HG02884 (cell line): ENCODE results near the gene ECT2.
"Not testable (repeated sequence)": the region's sequence is repeated elsewhere in the genome, so short reads cannot be mapped to it uniquely, and the experiment has no call there.

Source experiments
- ATAC-seq: cut with Tn5 transposase; IDR thresholded peaks from one replicate; pipeline ENCODE4 v1.9.1; 2021; ENCODE audit warnings: mild to moderate bottlenecking, moderate library complexity; ENCODE audit not compliant: unreplicated experiment

Gene ECT2

GRCh38 chr3:172750368-172751174 lies at the start of gene ECT2:
ECT2 (plus strand) TSS chr3:172750726; CDS start chr3:172754531, 3,805 bp downstream.
- peak; percentile 98 for ATAC-seq

GRCh38 chr3:172700936-172701455 lies 49.5 kb upstream of the ECT2 start:
- no peak for ATAC-seq

- no peak for ATAC-seq
These were observed 48.8 kb upstream of the ECT2 start for GRCh38 chr3:172701751-172702150.

GRCh38 chr3:172702256-172702655 lies 48.3 kb upstream of the ECT2 start:
- no peak for ATAC-seq

- not testable (repeated sequence) for ATAC-seq
These were observed 47.8 kb upstream of the ECT2 start for GRCh38 chr3:172702731-172703130.

- no peak for ATAC-seq
These were observed 46.5 kb upstream of the ECT2 start for GRCh38 chr3:172704001-172704400.

GRCh38 chr3:172705170-172705569 lies 45.4 kb upstream of the ECT2 start:
- no peak for ATAC-seq

- no peak for ATAC-seq
These were observed 43.5 kb upstream of the ECT2 start for GRCh38 chr3:172707030-172707429.

- ATAC-seq, result no peak
These were observed 42.6 kb upstream of the ECT2 start for GRCh38 chr3:172707967-172708366.

GRCh38 chr3:172708921-172709773 lies 41.4 kb upstream of the ECT2 start:
- ATAC-seq, result no peak

GRCh38 chr3:172709774-172710663 lies 40.5 kb upstream of the ECT2 start:
- no peak for ATAC-seq

- ATAC-seq, result peak; percentile 100
These were observed 39.7 kb upstream of the ECT2 start, which contains the start of gene NCEH1 for GRCh38 chr3:172710664-172711453. NCEH1 (minus strand) TSS chr3:172711067; CDS start chr3:172710984, 83 bp downstream.

GRCh38 chr3:172711454-172711795 lies 39.1 kb upstream of the ECT2 start:
- no peak for ATAC-seq

GRCh38 chr3:172713316-172713715 lies 37.2 kb upstream of the ECT2 start:
- ATAC-seq, result no peak

- ATAC-seq, result no peak
These were observed 34.0 kb upstream of the ECT2 start for GRCh38 chr3:172716476-172716875.

GRCh38 chr3:172717493-172718088 lies 32.9 kb upstream of the ECT2 start:
- no peak for ATAC-seq

GRCh38 chr3:172722536-172723040 lies 27.9 kb upstream of the ECT2 start:
- not testable (repeated sequence) for ATAC-seq

- ATAC-seq, result no peak
These were observed 24.1 kb upstream of the ECT2 start for GRCh38 chr3:172726380-172726779.

- ATAC-seq, result no peak
These were observed 15.5 kb upstream of the ECT2 start for GRCh38 chr3:172735014-172735413.
